ENCODE data around the gene PAPSS2. TPM values are rescaled to one million over a fixed set of nuclear protein-coding genes. Genes with fewer than 3 reads are reported as not detected.

PAPSS2 gene
- total RNA-seq, 1 donor from 2014 or later = 5.5 TPM

GRCh38 chr10:87669752-87670151 is 10.1 kb downstream of the PAPSS2 start:
- Histone ChIP-seq H3K4me3 (ENCODE audit: low read depth, low read length) (no peak overlapping the region), H3K27me3 (ENCODE audit: control insufficient read depth, insufficient read depth, low read length) (no peaks in the 10 kb centered on the region), H3K36me3 (ENCODE audit: control insufficient read depth, insufficient read depth, low read length) (no peaks in the 10 kb centered on the region)
- no peak for DNase-seq (ENCODE audit: low read depth)
- no peak for TF ChIP-seq CTCF (IDR thresholded peaks at IDR 0.05; ENCODE audit: insufficient read depth, low read length, severe bottlenecking)
- no peak for FAIRE-seq

- Histone ChIP-seq H3K36me3 (ENCODE audit: control insufficient read depth, insufficient read depth, low read length) (no peaks in the 10 kb centered on the region), H3K27me3 (ENCODE audit: control insufficient read depth, insufficient read depth, low read length) (no peaks in the 10 kb centered on the region), H3K4me3 (ENCODE audit: low read depth, low read length) (no peak overlapping the region)
- TF ChIP-seq CTCF (IDR thresholded peaks at IDR 0.05; ENCODE audit: insufficient read depth, low read length, severe bottlenecking) = no peak
- DNase-seq (ENCODE audit: low read depth) (no peak), FAIRE-seq (no peak)
Observed at GRCh38 chr10:87670586-87670985, 10.9 kb downstream of the PAPSS2 start.

- no peaks in the 10 kb centered on the region for H3K27me3 ChIP-seq (ENCODE audit: control insufficient read depth, insufficient read depth, low read length)
- TF ChIP-seq CTCF (IDR thresholded peaks at IDR 0.05; ENCODE audit: insufficient read depth, low read length, severe bottlenecking) = no peak
- H3K4me3 ChIP-seq (ENCODE audit: low read depth, low read length) = no peak overlapping the region
- FAIRE-seq (no peak), DNase-seq (ENCODE audit: low read depth) (no peak)
- H3K36me3 ChIP-seq (ENCODE audit: control insufficient read depth, insufficient read depth, low read length) = no peaks in the 10 kb centered on the region
Observed at GRCh38 chr10:87671139-87671815, 11.6 kb downstream of the PAPSS2 start.

- DNase-seq (ENCODE audit: low read depth) = no peak
- no peaks in the 10 kb centered on the region for H3K36me3 ChIP-seq (ENCODE audit: control insufficient read depth, insufficient read depth, low read length)
- no peak for TF ChIP-seq CTCF (IDR thresholded peaks at IDR 0.05; ENCODE audit: insufficient read depth, low read length, severe bottlenecking)
- H3K4me3 ChIP-seq (ENCODE audit: low read depth, low read length) = no peak overlapping the region
- FAIRE-seq = no peak
- no peaks in the 10 kb centered on the region for H3K27me3 ChIP-seq (ENCODE audit: control insufficient read depth, insufficient read depth, low read length)
Observed at GRCh38 chr10:87672551-87672950, 12.9 kb downstream of the PAPSS2 start.

- DNase-seq (ENCODE audit: low read depth) = peak; percentile 60
- Histone ChIP-seq H3K36me3 (ENCODE audit: control insufficient read depth, insufficient read depth, low read length) (no peaks in the 10 kb centered on the region), H3K4me3 (ENCODE audit: low read depth, low read length) (no peak overlapping the region), H3K27me3 (ENCODE audit: control insufficient read depth, insufficient read depth, low read length) (no peaks in the 10 kb centered on the region)
- no peak for TF ChIP-seq CTCF (IDR thresholded peaks at IDR 0.05; ENCODE audit: insufficient read depth, low read length, severe bottlenecking)
- FAIRE-seq = no peak
Observed at GRCh38 chr10:87674943-87675342, 15.3 kb downstream of the PAPSS2 start.

Data from bronchial epithelial cell (primary cell).